Bronchial epithelial cell (primary cell): ENCODE results near the gene CSRP3. TPM values are rescaled to one million over a fixed set of nuclear protein-coding genes. Genes with fewer than 3 reads are reported as not detected.

Source experiments
- DNase-seq: peaks from one replicate; pipeline ENCODE4 v3.0.0-alpha.2; 2010; ENCODE audit warnings: low read depth
- FAIRE-seq: peaks from 2 replicates; lab custom pipeline; 2011; peaks lifted over from hg19 to GRCh38; lab: Jason Lieb, UNC
- H3K27me3 ChIP-seq: 2 replicates; pipeline ENCODE4 v1.5.1; 2011; ENCODE audit warnings: low read length; ENCODE audit not compliant: control insufficient read depth, insufficient read depth
- H3K36me3 ChIP-seq: 2 replicates; pipeline ENCODE4 v1.5.1; 2011; ENCODE audit warnings: low read length; ENCODE audit not compliant: control insufficient read depth, insufficient read depth
- H3K4me3 ChIP-seq: 2 replicates; pipeline ENCODE4 v1.5.1; 2011; ENCODE audit warnings: mild to moderate bottlenecking, low read depth, low read length, control low read depth
- total RNA-seq: library from RNA; depleted of rRNA; stranded (reverse); fragments of >200 nt; gene quantifications from 2 replicates; pipeline ENCODE4 v1.2.1, GENCODE V29; 2014
- TF ChIP-seq, protein P1 (sequence below): IDR thresholded peaks from 2 replicates; pipeline ENCODE4 v1.5.1; 2011; ENCODE audit warnings: mild to moderate bottlenecking, moderate library complexity, low read length, control low read depth, inconsistent platforms; ENCODE audit not compliant: insufficient read depth, severe bottlenecking

CSRP3 gene
- total RNA-seq, 1 donor from 2014 or later, result not detected

DNA sequence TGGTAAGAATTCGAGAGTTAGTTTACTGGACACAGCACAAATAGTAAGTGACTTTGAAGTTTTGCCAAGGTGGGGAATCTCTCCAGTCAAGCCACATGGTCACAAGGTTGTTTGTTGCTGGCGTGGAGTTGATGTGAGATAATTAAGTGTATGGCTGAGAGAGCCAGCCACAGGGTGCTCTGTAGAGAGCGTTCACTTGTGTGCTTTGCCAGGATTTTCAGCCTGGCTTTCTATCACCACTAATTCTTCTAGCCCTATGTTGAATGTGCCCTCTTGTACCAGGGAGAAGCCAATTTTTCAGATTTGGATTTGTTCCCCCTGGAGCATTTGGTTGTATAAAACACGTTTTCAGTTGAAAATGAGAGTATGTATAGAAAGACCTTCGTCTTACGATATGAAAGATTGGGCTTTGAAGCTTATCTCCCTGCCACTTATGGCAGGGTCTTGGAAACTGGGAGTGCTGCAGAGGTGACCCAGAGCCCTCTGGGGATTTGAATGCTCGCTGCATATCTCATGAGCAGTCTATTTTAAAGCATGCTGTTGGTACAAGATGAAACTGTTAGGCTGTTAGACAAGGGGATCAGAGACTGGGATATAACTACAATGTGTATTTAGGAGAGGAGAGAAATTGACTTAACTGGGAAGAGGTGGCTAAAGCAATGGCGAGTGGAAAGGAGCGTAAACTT is 28.6 kb downstream of the CSRP3 start:
- peaks cover 11% of the 10 kb centered on the region for H3K36me3 ChIP-seq
- no peak for FAIRE-seq
- DNase-seq, result no peak
- TF ChIP-seq, protein P1, sequence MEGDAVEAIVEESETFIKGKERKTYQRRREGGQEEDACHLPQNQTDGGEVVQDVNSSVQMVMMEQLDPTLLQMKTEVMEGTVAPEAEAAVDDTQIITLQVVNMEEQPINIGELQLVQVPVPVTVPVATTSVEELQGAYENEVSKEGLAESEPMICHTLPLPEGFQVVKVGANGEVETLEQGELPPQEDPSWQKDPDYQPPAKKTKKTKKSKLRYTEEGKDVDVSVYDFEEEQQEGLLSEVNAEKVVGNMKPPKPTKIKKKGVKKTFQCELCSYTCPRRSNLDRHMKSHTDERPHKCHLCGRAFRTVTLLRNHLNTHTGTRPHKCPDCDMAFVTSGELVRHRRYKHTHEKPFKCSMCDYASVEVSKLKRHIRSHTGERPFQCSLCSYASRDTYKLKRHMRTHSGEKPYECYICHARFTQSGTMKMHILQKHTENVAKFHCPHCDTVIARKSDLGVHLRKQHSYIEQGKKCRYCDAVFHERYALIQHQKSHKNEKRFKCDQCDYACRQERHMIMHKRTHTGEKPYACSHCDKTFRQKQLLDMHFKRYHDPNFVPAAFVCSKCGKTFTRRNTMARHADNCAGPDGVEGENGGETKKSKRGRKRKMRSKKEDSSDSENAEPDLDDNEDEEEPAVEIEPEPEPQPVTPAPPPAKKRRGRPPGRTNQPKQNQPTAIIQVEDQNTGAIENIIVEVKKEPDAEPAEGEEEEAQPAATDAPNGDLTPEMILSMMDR, result no peak
- H3K27me3 ChIP-seq, result no peaks in the 10 kb centered on the region
- H3K4me3 ChIP-seq, result no peak overlapping the region

DNA sequence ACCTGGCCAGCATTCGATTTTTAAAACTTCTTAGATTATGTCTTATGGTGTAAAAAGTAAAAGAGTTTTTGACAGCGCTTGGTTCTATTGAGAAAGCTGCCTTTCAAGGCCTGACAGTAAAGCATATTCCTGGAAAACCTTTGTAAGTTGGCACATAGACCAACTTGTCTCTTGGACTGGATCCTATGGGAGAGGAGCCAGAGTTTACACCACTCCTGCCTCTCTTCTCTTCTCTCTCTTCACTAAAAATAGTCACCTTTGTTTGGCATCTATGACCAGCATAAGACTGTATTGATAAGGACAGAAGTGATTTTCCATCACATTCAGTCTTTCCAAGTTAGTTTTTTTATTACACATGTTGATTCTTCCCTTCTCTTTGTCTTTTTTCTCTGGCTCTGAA is 33.7 kb downstream of the CSRP3 start:
- H3K36me3 ChIP-seq, result peaks cover 12% of the 10 kb centered on the region
- FAIRE-seq, result no peak

DNA sequence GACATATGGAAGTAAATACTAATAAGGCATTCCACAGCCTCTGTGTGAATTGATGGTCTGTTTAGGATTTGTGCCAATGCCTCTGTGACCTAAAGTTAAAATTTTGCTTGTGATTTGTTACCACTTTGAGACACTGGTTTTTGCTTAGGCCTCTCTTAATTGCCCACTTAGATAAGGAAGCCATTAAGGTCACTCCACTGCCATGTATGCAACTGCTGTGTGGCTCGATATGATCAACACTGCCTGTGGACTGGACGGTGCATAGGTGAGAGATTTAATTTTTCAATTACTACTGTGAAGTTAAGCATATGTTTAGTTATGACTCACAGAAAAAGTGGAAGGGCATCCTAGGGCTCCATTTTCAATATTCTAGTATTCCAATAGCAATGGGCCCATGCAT is 36.9 kb downstream of the CSRP3 start:
- FAIRE-seq (no peak), DNase-seq (no peak)
- Histone ChIP-seq H3K4me3 (no peak overlapping the region), H3K27me3 (no peaks in the 10 kb centered on the region), H3K36me3 (peaks cover 5% of the 10 kb centered on the region)
- TF ChIP-seq, protein P1, result no peak

More for the DNA sequence above, 33.7 kb downstream of the CSRP3 start:
- TF ChIP-seq, protein P1, result no peak
- no peak for DNase-seq
- no peak overlapping the region for H3K4me3 ChIP-seq
- no peaks in the 10 kb centered on the region for H3K27me3 ChIP-seq

DNA sequence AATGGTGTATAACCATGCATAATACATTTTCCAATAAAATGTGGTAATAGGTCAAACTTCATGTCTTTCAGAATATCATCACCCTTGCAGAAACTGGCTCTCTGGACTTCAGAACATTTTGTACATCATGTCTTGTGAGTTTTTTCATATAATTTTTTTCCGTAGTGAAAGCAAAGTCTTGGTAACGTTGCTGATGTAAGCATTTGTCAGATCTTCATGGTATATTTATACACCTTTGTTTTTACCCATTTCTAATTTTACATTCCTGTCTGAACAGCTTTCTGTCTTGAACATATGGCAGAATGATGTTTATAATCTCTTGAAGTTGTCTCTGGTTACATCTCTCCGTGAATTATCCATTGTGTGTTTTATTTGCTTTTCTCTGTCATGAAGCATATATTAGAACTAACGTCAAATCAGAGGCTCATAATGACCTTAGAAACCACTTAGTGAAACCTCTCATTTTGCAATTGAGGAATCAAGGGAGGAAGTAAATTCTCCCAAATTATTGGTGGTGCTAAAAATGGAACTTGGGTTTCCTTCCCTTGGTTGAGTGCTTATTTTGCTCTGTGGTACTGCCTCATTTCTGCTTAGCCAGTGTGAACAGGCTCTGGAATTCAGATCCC is 37.4 kb downstream of the CSRP3 start:
- Histone ChIP-seq H3K36me3 (peaks cover 5% of the 10 kb centered on the region), H3K4me3 (no peak overlapping the region), H3K27me3 (no peaks in the 10 kb centered on the region)
- FAIRE-seq (no peak), DNase-seq (no peak)
- TF ChIP-seq, protein P1, result no peak

DNA sequence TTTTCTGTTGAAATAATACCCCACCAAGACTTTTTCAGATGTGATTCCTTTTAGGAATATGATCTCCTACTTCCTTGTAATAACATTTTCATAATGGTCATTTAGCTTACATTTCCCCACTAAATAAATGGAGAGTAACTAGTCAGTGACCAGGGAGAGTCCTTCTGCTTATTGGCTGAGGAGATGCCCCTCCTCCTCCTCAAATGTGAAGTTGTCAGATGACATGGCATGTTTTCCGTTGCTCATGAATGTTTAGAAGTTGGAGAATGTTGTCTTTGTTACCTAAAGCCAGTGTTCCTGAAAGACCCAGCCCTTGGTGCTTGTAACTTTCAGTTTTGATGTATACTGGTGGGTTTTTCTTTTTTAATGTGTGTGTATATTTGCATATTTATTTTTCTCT is 38.2 kb downstream of the CSRP3 start:
- FAIRE-seq (no peak), DNase-seq (no peak)
- TF ChIP-seq, protein P1, result no peak
- no peak overlapping the region for H3K4me3 ChIP-seq
- peaks cover 5% of the 10 kb centered on the region for H3K36me3 ChIP-seq
- no peaks in the 10 kb centered on the region for H3K27me3 ChIP-seq
